ENCODE data around the gene LRRIQ3.
"Not testable (repeated sequence)": the region's sequence is repeated elsewhere in the genome, so short reads cannot be mapped to it uniquely, and the experiment has no call there.

Gene LRRIQ3, protein sequence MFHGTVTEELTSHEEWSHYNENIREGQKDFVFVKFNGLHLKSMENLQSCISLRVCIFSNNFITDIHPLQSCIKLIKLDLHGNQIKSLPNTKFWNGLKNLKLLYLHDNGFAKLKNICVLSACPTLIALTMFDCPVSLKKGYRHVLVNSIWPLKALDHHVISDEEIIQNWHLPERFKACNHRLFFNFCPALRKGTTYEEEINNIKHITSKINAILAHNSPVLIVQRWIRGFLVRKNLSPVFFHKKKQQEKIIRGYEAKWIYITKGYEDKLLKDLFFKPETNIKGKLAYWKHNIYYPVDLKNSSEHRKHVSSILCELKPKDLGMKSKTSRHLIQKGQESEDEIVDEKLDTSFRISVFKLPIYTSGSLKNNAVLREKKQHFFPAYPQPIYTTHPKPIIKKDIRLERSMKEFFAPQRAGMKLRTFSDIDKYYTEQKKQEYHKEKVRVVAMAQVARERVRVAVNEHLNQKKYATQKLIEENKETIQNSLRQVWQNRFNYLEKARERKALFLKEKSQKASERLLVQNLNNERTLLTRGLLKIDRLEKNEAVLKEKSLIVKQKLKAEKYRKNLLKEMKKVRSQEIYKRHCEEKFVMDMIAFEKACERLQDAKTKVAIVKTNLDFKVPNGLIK

DNA sequence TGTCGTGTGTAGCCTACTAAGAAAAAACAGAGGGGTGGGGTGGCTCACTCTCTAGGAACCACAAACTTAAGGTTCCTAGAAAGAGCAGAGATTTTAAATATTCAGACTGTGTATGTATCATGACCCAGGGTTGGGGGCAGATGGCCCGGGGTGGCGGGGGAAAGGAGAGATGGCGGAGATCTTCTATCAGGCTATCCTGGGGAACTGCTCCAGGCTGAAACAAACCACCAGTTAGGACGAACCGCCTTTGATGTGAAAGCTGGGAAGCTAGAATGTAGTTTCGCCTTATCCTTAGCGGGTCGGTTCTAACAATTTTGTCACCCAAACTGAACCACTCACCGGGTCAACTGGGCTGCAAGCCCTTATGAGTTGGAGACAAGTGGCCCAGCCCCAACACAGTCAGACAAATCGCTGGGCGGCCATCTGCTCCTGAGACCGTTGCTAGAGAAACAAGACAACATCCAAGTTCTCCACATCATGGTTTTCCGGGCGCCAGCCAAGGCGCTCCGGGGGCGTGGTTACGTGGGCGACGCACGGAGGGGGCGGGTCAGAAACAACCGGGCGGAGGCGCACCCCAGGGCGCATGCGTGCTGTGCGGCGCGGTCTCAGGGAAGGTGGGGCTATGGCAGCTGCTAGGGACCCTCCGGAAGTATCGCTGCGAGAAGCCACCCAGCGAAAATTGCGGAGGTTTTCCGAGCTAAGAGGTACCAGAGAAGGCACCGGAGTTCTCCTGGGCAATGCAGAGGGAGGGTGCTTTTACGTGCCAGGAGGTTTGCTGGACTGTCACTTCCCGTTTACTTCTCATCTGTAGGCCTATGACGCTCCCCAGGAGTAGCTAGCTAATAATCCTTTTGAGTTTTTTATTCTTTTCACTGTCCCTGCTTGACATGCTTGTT, at the start of gene LRRIQ3, which contains the start of gene FPGT:
Gene LRRIQ3 (minus strand): TSS at position 520 of the 896 bp plus-strand sequence. CDS start 14,492 bp downstream, outside the sequence.
Gene FPGT (plus strand): TSS at position 586 of the 896 bp plus-strand sequence. CDS start 37 bp downstream, at position 623.
- peak; percentile 98 for ATAC-seq
- DNase-seq = peak; percentile 98

DNA sequence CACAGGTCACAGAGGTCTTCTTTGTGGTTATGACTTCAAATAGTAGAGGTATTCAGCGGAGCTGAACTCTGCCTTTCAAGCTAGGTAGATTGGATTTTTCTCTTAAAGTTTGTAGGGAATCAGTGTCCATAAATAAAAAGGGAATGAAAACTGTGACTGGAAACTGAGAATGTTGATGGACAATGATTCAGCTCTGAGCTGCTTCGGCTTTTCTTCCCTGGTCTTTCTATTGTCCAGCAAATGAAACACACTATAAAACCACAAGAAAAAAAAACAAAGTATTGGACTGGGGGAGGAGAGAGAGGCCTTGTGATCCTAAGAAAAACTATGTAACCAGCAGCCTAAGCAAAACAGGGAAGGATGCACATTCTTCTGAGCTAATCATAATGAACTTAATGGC, 48.3 kb upstream of the LRRIQ3 start:
- no peak for DNase-seq
- no peak for ATAC-seq

DNA sequence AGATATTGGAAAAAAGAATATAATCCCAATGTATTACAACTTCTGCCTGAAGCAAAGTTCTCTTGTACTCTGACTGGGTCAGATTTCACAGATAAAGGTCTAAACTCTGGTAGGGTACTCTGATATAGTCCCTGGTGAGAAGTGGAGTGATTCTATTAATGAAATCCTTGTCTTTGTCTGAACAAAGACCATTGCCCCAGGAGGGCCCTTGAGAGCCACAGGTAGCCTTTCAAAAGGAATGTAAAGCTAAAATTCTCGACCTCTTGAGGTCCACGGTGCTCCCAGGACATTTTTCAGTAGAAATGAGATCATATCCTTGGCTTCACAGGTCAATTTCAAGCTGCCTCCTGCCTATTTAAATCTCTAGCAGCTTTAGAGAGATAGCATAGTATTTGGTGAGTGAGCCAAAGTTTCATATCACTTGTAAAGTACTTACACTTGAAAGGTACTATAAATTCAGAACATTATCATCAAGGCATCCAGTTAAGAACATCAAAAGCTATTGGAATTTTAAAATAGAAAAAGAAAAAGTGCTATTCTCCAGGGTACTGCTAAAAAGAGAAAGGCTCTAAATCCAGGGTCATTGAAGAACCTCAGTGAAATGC, 47.3 kb upstream of the LRRIQ3 start:
- no peak for DNase-seq

DNA sequence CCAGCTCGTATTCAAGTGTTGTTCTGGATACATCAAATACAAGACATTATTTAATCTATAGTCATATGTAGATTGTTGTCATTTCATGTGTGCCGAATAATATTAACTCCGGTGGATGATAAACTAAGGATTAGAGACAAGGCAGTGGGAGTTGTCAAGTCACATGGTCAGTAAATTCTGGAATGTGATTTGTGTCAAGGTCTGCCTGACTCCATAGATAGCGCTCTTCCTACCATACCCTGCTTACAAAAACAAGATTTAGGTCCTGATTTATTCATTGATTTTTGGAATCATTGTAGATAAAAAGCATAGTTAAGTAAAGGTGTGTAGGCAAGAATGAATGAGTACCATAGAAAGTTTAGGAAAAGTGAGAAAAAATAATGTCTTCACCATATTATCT, 39.8 kb upstream of the LRRIQ3 start:
- DNase-seq (no peak), ATAC-seq (no peak)

More for the DNA sequence above, 47.3 kb upstream of the LRRIQ3 start:
- no peak for ATAC-seq

DNA sequence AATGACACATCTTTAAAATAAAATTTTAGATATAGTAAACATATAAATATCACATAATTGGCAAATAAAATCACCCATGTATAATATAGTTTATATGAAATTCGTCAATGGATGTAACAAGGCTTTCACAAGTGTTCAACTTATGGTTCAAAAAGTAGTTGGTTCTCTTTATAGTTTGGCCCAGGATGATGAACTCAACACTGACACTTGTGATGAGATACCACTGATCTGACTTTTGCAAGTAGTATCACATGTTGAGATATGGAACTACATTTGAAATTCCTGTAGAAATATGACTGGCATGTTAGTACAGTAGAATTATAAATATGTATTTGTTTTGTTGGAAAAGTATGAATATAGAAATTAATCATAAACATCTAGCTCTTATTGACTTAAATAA, 39.1 kb upstream of the LRRIQ3 start:
- DNase-seq (no peak), ATAC-seq (no peak)

DNA sequence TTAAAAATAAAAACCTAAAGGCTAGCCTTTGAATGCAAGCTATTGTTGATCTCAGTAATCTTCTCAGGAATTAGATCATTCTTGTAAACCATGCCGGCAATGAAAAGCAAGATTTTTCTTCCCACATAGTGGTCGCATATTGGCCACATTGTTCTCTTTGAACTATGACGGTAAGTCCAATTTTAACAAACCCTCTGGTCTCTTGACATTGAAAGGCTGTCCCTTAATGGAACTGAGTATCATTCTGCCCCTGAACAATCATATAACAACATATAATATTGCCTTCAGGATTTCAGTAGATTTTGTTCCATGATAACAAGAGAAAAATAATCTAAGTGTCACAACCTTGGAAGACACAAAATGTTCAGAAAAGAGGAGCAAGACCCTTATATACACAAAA, 38.5 kb upstream of the LRRIQ3 start:
- ATAC-seq (no peak), DNase-seq (no peak)

DNA sequence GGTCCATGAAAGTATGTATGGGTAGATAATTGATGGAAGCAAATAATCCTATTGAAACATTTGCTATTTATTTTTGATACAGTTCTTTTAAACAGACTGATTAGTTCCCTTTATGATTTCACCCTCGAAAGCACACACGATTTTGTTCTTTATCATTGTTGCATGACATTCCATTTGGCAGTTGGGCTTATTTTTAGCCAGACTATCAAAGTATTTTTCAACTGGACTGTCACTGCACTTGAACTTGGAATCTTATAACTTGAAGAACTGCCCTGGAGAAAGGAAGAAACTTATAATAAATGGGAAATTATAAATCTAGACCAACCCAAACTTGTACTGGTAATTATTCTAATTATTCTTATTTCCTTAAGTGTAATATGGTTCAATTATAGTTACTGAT, 37.2 kb upstream of the LRRIQ3 start, which contains the start of gene TNNI3K:
Gene TNNI3K (plus strand): TSS at position 235 of the 400 bp plus-strand sequence. CDS start 65 bp downstream, at position 300.
- no peak for ATAC-seq
- DNase-seq = no peak

DNA sequence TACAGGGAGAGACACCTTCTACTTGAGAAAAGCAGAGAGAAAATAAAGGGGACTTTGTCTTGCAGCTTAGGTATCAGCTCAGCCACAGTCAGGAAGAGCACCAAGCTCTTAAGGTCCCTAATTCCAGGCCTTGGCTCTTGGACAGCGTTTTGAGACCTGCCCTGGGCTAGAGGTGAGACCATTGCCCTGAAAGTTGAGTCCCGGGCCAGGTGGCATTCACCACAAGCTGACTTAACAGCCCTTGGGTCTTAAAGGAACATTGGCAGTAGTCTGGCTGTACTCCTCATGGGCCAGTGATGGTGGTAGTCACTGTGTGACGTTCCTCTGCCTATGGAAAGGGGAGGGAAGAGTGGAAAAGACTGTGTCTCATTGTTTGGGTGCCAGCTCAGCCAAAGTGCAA, 25.5 kb upstream of the LRRIQ3 start:
- no peak for DNase-seq
- ATAC-seq = no peak

DNA sequence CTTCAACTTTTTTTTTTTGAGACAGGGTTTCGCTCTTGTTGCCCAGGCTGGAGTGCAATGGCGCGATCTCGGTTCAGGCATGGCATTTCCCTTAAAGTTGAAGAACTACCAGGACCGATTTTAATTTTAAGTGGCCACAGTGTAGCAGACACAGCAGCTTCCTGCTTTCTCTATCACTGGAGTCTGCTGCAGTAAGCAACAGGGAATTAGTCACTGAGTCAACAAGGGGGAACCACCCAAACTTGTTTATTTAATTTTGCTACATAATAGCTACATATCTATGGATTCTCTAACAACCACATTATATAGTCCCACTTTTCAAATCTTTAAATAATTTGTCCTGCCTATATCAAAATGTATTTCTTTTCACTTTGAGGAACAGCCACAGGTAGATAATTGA, 24.7 kb upstream of the LRRIQ3 start:
- ATAC-seq = no peak
- DNase-seq = no peak

DNA sequence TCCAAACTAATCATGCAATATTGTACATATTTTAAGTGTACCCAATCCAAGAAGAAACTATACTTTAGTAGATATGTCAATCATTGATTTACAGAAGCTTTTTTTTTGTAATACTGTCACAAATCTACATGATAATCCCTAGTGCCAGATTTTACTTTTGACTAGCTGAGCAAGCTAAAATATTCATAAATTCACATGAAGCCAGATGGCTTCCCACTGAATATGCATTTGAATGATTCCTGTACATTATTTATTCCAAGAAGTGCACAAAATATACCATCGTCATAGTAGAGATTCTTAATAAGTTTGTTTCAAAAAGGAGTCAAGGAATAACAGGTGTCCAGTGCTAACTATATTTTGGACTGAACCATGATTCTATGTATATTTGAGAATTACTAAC, 17.3 kb upstream of the LRRIQ3 start:
- ATAC-seq = no peak
- no peak for DNase-seq

DNA sequence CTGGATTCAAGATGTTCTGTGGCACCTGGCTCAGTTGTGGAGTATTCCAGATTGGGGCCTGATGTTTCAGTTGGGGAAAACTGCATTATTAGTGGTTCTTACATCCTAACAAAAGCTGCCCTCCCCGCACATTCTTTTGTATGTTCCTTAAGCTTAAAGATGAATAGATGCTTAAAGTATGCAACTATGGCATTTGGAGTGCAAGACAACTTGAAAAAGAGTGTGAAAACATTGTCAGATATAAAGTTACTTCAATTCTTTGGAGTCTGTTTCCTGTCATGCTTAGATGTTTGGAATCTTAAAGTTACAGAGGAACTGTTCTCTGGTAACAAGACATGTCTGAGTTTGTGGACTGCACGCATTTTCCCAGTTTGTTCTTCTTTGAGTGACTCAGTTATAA, 7.3 kb upstream of the LRRIQ3 start:
- ATAC-seq (no peak), DNase-seq (no peak)

DNA sequence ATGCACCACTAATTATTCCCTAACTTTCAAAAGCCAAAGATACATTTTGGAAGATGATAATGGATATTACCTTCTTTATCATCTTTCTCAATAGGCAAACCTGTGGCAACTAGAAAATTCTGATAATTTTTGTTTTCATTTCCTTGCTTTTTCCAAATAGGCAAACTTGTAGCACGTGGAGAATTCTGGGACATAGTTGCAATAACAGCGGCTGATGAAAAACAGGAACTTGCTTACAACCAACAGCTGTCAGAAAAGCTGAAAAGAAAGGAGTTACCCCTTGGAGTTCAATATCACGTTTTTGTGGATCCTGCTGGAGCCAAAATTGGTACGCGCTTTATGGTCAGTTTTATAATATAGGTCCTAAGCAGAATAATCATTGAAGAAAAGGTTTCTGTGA, 1.5 kb upstream of the LRRIQ3 start:
- no peak for ATAC-seq
- no peak for DNase-seq

DNA sequence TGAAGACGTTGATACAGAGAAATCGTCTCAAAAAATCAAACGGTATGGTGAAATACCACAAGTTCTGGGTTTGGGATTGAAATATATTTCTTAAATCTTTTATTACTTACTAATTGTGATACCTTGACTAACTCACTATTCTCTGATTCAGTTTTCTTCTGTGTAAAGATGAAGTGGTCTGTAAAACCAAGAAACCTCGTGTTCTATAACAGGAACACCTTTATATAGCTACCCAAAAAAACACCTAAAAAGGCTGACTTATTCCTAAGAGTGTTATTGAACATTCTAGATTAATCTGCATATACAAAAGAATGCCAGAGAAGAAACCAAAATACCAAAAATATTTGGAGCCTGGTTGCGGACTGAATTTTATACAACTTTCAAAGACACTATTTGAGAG, 721 bp downstream of the LRRIQ3 start:
- no peak for ATAC-seq
- no peak for DNase-seq

DNA sequence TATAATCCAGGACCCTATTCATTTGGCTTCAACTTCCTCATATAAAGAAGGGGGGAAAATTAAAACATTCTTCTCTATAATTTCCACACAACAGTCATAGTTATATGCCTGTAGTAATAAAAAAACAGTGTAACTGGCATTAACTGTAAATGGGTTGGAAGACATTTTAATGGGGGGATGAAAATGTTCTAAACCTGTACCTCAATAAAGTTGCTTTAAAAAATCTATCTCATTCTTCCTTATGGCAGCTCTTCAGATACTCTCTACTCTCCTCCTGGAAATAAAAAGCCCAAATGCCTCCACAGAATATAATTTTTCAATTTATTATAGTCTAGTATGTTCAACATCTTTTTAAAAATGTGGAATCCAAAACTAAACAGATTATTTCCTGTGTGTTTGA, 2.6 kb downstream of the LRRIQ3 start:
- no peak for DNase-seq
- no peak for ATAC-seq

DNA sequence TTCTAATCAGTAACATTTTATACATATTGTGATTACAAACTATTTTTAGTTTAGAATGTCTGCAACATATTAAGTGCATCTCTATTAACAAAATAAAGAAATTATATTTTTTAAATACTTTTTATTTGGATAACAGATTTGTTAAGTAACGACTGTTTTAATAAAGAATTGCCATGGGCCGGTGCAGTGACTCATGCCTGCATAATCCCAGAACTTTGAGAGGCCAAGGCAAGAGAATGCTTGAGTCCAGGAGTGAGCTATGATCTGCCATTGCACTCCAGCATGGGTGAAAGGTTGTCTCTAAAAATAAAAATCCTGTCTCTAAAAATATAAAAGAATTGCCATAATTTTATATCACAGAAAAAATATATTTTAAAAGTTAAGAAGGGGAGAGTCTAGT, 4.1 kb downstream of the LRRIQ3 start:
- ATAC-seq (no peak), DNase-seq (no peak)

DNA sequence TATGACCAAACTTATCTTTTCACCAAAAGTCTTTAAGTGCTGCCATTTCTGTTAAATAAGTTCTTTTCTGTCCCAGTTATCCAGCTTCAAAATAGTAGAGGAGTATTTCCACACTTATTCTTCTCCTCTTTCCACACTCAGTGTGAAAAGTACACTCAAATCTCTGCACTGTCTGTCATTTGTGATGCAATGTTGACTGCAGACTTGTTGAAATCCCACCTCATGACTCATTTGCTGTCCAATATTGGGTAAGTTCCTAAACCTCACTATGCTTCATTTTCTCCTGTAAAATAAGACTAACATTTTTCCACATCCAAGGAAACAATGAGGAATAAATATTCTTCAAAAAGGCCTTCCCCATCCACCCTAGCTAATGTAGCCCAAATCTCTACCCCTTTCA, 17.5 kb downstream of the LRRIQ3 start:
- ATAC-seq (no peak), DNase-seq (no peak)

DNA sequence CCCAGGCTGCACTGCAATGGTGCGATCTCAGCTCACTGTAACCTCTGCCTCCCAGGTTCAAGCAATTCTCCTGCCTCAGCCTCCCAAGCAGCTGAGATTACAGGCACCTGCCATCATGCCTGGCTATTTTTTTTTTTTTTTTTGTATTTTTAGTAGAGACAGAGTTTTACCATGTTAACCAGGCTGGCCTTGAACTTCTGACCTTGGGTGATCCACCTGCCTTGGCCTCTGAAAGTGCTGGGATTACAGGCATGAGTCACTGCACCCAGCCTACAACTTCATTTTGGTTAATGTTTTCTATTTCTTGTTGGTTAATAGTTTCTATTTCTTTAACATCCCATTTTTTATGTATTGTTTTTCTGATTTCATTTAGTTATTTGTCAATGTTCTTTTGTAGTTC, 23.6 kb downstream of the LRRIQ3 start:
- not testable (repeated sequence) for ATAC-seq, DNase-seq

DNA sequence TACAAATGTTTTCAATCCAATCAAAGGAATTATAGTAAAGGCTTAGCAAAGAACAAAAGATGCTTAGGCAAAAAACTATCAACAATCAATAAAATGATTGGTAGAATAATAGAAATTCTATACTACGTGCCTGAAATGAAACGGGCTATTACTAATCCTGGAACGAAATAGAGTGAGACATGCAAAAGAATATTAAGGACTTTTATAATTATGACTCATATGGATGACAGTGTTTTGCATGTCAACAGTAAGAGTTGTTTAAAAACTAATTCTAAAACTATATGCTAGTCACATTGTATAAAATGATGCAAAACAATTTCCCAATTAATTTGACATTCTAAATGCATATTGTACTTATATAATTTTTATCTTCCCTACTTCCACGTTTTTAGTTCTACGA, 35.6 kb downstream of the LRRIQ3 start:
- no peak for ATAC-seq
- DNase-seq = no peak

DNA sequence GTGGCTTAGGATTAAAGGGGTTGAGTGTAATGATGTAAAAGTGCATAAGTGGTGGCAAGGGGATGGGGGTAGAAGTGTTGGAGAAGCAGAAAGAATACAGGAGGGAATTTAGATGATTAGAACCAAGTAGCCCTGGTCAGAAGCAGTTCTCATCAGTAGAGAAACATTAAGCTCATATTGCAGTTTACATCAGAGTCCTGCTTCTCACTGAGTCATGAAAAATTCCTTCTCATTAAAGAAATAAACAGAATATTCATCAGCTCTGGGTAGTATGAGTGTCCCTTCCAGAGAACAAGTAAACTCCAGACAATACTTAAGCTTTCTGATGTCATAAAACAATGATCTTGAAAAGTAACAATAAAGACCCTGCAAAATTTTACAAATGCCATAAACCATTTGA, 36.5 kb downstream of the LRRIQ3 start:
- DNase-seq (no peak), ATAC-seq (no peak)

DNA sequence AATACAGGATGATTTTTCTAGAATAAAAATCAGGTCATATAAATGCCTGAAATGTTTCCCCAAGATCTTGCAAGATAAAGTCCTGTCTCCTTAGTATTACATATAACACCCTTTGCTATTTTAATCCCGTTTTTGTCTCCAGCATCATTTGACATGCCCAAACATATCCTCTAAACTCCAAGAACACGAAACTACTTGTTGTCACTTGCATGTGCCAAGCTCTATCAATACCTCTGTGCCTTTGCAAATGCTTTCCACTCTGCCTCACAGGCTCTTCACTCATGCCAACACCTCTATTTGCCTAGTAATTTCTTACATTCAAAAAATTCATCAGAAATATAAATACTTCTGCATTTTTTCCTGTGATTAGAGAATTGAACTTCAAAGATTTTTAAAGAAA, 37.9 kb downstream of the LRRIQ3 start:
- DNase-seq (no peak), ATAC-seq (no peak)

DNA sequence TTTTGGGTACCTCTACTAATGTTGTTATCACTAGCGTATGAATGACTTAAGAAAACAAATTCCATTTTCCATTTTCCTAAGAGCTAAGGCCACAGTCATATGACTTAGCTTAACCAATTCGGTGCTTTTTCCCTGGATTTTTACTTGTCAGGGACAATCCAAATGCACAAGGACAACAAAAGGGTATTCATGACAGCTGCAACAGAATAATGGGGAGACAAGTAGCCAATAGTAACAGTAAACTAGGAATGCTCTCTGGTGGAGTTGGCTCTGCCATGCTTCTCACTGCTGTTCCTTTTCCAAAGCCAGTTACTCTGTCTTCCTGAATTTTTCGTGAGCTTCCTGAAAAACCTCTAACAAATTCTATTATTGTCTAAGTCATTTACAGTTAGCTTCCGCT, 52.9 kb downstream of the LRRIQ3 start:
- DNase-seq = no peak
- no peak for ATAC-seq

DNA sequence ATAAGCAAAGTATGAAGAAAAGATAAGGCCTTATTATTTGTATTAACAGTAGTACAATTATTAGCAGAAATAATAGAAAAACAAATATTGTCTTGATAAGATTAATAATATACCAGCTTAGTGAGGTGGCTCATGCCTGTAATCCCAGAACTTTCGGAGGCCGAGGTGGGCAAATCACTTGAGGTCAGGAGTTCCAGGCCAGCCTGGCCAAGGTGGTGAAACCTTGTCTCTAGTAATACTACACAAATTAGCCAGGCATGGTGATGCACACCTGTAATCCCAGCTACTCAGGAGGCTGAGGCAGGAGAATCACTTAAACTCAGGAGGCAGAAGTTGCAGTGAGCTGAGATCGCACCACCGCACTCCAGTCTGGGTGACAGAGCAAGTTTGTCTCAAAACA, 80.6 kb downstream of the LRRIQ3 start:
- DNase-seq, ATAC-seq: not testable (repeated sequence)
